Esophagus muscularis mucosa (tissue), 4 donors: ENCODE results near the gene TUFT1.

Experiments used
- EP300 ChIP-seq: sonication (generic); formaldehyde crosslinking; IDR thresholded peaks from one replicate; pipeline ENCODE4 v1.6.1; 2017; ENCODE audit warnings: antibody characterized with exemption
- POLR2A ChIP-seq: fragments of 450-650 bp; IDR thresholded peaks from one replicate; pipeline ENCODE4 v1.6.1; 2017; ENCODE audit warnings: antibody characterized with exemption, moderate library complexity, mild to moderate bottlenecking, low read depth
- POLR2AphosphoS5 ChIP-seq, 2 donors: sonication (generic); formaldehyde crosslinking; IDR thresholded peaks; one replicate each; pipeline ENCODE4 v1.6.1; 2017; ENCODE audit warnings: antibody characterized with exemption in 2 of 2
- TF ChIP-seq, protein P1 (sequence below), 3 experiments: fragments of 200-600 bp in 2 of 3; fragments of 450-650 bp in 1 of 3; sonication (generic) in 2 of 3; IDR thresholded peaks; one replicate each; pipeline ENCODE4 v1.5.1; 2017 to 2019; ENCODE audit warnings: antibody characterized with exemption in 3 of 3, mild to moderate bottlenecking in 2 of 3, moderate library complexity in 1 of 3

DNA sequence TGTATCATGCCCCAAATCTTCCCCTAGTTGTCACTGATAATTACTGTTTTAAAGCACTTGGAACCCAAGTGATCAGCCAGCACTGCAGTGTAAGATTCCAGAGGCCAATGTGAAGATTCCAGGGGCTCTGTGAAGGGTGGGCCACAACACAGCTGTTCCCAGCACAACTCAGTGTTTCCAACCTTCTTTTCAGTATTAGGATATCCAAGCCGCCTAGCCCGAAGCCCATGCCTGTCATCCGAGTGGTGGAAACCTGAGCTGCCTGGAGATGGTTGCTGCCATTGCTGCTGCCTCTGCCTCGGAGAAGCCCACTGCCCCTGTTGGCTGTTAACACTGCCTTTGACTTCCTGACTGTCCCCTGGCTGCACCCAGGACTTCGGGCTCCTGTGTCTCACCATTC, 41.3 kb downstream of the TUFT1 start:
- TF ChIP-seq EP300 (no peak), POLR2A (no peak), POLR2AphosphoS5 (IDR thresholded peaks at IDR 0.05) (no peak)
- TF ChIP-seq, protein P1, sequence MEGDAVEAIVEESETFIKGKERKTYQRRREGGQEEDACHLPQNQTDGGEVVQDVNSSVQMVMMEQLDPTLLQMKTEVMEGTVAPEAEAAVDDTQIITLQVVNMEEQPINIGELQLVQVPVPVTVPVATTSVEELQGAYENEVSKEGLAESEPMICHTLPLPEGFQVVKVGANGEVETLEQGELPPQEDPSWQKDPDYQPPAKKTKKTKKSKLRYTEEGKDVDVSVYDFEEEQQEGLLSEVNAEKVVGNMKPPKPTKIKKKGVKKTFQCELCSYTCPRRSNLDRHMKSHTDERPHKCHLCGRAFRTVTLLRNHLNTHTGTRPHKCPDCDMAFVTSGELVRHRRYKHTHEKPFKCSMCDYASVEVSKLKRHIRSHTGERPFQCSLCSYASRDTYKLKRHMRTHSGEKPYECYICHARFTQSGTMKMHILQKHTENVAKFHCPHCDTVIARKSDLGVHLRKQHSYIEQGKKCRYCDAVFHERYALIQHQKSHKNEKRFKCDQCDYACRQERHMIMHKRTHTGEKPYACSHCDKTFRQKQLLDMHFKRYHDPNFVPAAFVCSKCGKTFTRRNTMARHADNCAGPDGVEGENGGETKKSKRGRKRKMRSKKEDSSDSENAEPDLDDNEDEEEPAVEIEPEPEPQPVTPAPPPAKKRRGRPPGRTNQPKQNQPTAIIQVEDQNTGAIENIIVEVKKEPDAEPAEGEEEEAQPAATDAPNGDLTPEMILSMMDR (IDR thresholded peaks at IDR 0.05) = no peak
